SIG-M5 treated with dmso at 0.1 percent for 504 hours (cell line): ENCODE results near the gene GRIA1.

Experiments used
- DNase-seq: peaks from one replicate; lab custom pipeline; 2025; ENCODE audit not compliant: unreplicated experiment; lab: John Stamatoyannopoulos, UW

Gene GRIA1

DNA sequence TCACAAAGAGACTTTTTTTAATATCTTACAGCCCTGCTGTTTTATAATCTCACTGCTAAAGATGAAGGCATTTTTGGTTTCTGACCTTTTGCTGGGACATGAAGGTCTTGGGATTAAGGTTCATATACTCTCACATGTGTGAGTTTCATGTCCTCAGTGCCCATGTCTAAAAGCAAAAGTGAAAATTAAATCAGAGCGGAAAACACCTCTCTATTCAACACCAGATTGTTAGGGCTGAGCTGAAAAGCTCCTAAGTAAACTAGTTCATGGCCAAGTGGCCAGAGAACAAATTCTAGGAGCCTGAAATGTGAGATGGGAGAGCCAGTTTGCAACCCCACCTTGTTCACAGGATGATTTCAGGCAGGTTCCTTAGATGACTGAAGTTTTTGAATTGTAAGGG is 110.9 kb downstream of the GRIA1 start:
- DNase-seq, result no peak

DNA sequence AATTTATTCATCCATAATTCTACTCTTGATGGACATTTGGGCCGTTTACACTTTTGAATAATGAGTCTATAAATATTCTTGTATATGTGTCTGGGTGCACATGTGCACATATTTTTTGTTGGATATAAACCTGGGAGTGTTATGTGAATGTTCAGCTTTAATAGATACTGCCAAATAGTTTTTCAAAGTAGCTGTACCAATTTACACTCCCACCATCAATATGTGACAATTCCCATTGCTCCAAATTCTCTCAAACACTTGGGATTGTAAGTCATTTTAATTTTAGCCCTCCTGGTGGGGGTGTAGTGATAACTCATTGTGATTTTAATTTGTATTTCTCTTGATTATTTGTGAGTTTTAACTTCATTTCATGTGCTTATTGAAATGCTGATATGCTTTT is 114.9 kb downstream of the GRIA1 start:
- no peak for DNase-seq

GRCh38 chr5:153610009-153610408 is 119.5 kb downstream of the GRIA1 start:
- no peak for DNase-seq

- DNase-seq, result no peak
Measured at GRCh38 chr5:153610811-153611210, 120.3 kb downstream of the GRIA1 start.

DNA sequence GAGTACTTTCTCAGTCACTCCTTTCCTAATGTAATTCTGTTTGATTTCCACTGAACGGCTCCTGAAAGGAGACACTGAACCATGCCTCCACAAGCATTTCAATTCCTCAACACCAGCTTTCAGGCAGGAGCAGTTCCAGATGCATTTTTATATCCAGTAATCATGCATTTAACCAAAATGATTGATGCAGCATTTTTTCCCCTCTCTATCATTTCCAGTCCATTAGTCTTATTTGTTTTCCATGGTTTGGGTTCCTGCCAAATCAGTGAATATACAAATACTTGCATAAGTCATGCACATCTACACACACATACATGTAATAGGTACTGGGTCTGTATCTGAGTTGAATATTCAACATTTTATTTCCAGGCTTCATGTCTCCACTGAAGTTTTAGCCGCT is 122.7 kb downstream of the GRIA1 start:
- DNase-seq, result no peak

DNA sequence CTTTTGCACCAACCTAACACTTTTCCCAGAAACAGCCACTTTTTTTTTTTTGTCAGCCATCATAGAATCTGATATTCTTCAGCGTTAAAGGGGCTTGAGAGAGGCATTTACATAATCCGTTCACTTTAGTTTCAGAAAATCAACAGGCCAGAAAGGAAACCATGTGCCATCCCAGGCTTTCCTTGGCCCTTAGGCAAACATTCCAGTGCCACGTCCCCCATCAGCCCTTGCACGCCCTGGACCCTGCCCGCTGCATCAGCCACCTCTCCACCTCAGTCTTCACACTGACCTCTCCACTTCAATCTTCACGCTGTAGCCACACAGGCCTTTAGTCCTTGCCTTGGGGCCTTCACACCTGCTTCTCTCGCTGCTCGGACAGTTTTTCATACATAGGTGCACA is 123.2 kb downstream of the GRIA1 start:
- DNase-seq, result no peak

GRCh38 chr5:153617190-153617589 is 126.7 kb downstream of the GRIA1 start:
- DNase-seq, result no peak

DNA sequence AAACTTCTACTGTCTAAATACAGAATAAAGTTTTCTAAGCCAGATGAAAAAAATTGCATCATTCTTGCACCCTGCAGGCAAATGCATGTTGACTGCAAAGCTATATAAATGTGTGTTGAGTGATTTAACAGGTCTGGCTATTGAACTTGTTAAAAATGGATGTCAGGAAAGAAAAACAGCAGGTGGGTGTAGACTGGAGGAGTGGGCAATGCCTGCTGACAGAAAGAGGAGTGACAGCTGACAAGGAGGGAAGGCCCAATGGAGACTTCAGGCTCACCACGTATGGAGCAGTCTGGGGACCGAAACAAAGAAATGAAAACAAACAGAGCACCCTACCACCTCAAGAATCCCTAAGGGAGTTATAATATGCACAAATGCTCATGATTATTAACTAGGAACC is 127.8 kb downstream of the GRIA1 start:
- DNase-seq, result no peak

GRCh38 chr5:153618867-153619266 is 128.4 kb downstream of the GRIA1 start:
- no peak for DNase-seq

DNA sequence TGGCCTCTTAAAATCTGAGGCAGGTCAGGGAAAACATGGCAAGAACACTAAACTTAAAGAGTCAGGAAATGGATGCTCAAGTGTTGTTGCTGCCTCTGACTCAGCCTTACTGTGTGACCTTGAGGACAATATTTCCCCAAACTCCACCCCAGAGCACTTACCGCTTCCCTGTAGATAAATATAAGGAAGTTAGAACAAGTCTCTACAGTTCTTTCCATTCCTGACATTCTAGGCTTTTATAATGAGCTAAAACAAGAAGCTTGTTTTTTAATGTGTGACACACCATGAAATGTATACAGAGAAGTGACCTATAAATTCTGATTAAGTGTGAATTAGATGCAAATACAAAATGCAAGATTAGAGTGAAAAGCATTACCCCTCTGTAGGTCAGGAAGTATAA is 129.3 kb downstream of the GRIA1 start:
- DNase-seq, result no peak

DNA sequence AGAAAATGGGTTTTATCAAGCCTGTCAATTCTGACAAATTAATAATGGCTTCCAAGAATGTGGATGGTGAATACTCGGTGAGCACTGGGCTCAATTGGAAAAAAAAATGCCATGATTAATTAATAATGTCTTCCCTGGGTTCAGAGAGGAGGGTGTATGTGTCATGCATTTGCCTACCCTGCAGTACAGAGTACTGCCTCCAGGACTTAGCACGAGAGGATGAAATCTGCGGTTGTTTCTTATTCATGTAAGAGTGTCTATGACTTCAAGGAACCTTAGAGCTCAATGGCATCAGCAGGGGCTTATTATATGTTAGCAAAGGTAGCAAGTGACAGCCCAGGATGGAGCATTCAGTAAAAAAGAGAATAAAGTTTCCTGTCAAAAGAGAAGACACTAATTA is 132.7 kb downstream of the GRIA1 start:
- DNase-seq, result no peak

DNA sequence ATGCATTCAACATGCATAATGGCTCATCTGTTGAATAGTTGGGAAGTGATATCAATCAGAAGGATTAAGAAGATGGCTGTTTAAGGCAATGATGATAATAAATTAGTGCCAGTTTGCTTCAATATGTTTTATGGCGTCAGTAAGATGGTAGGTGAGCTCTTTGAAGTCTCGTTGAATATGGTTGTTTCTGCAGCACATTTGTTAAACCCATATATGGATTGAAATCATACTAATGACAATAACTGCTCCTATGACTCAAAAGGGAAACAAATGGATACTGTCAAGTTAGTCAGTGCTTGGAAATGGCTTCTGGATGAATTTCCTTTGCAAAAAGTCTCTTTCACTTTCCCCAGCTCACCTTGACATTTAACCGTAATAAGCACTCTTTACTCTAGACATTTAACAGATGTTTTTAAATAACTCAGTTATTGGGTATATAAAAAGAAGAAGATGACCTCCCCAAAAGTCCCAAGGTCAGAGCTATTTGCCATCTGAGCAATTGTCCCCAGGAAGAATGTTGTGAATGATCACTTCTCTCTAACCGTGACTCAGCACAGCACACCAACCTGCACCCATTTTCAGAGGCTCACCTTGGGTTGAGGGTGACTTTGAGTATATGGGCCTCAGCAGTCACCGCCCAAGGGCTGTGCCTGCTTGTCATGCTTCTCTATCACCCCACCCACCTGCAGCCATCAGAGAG is 133.4 kb downstream of the GRIA1 start:
- no peak for DNase-seq

DNA sequence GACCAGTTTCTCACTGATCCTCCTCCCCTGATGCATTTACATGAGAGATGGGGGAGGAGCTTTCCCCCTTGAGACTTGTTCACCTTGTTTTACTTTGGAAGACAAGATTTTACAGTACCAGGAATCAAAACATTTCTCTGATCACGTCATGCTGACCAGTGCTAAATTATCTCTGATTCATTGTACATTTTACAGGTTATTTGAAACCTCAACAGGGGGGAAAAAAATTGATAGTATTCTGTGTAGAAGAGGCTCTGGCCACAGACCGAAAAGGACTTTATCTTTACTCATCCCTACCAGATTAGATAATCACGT is 133.9 kb downstream of the GRIA1 start:
- no peak for DNase-seq

DNA sequence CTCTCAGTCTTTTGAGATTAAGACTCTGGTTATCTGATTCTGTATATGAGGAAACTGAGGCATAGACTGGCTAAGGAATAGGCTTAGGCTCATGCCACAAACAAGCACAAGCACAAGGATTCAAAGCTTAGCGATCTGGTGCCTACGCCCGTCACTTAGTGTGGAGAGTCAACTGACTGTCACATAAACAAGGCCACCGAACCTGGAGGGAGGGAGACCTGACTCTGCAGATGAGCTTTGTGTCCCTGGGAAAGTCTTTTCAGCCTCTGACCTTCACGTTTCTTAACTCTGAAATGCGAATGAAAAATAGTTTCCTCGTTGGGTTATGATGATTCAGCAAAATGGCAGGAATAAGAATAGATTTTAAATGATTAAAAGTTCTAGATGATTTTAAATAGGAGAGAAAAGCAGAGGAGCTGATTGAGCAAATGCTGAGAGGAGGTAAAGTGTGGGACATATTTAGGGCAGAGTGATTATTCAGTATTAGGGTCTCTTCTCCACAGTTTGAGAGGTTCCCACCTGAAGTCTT is 135.4 kb downstream of the GRIA1 start:
- no peak for DNase-seq

DNA sequence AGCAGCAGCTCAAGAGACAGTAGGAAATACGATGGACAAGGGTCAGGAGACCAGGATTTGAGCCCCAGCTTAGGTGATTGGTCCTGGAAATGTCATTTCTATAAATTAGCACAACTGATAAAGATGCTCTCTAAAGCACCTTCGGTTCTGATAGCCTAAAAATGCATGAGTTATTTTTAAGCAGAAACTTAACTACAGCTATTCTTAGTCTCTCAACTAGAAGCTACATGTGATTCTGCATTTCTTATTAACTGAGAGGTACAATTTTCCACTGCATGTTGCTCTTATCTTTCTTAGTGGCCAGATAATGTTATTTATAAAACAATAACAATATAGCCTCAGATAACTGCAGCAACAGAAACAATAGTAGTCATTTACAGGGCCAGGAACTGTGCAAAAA is 136.4 kb downstream of the GRIA1 start:
- no peak for DNase-seq

- no peak for DNase-seq
Measured at GRCh38 chr5:153629027-153629895, 138.8 kb downstream of the GRIA1 start.

- DNase-seq, result no peak
Measured at GRCh38 chr5:153630546-153630945, 140.1 kb downstream of the GRIA1 start.

DNA sequence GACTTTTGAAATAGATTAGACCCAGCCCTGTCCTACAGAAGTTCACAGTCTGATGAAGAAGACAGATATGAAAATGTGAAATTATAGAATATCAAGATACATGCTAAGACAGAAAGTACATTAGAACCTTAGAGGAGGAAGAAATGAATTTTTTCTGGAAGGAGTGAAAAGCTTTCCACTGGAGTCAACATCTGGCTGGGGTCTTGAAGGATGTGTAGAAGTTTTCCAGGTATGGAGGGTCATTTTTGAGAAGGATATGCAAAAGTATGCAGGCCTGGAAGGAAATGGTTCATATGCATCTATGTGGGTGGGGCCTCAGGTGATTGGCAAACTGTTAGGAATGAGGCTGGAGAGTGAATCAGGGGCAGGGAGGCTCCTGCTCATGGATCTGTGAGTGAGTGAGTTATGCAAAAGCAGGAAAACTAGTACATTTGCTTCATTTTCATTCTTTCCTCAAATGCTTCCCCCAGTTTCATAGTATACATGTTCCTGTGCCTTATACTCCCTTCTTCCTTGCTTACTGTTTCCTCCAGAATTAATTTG is 142.3 kb downstream of the GRIA1 start:
- DNase-seq, result no peak

DNA sequence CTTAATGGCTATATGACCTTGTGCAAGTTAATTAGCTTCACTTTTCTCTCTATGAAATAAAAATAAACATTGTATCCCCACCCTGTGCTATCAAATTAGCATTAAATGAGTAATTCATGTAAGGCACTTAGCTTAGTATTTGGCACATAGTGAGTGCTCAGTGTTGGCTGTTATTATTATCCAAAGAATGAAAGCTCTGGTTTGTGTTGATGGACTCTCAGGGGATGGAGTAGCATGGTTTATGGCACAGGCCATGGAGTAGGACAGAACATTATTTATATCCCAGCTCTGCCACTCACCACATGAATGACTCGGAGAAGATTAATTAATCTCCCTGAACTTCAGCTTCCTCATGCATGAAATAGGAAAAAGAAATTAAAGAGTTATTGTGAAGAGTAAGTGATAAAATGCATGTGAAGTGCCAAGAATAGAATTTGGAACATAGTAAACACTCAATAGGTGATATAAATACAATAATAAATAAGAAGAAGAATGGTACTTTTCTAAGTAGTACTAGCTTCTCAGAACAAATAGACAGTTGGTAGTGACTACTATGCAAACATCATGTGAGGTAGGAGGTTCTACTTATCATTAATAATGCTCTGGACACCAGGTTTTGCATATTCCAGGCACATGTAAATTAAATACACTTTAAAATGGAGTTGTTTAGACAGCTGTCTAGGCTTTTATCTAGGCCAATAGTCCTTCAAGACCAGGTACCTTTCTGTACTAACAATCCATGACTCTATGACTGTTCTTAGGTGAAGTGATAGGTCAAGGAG is 146.4 kb downstream of the GRIA1 start:
- DNase-seq, result no peak

GRCh38 chr5:153640293-153640692 is 149.8 kb downstream of the GRIA1 start:
- no peak for DNase-seq

DNA sequence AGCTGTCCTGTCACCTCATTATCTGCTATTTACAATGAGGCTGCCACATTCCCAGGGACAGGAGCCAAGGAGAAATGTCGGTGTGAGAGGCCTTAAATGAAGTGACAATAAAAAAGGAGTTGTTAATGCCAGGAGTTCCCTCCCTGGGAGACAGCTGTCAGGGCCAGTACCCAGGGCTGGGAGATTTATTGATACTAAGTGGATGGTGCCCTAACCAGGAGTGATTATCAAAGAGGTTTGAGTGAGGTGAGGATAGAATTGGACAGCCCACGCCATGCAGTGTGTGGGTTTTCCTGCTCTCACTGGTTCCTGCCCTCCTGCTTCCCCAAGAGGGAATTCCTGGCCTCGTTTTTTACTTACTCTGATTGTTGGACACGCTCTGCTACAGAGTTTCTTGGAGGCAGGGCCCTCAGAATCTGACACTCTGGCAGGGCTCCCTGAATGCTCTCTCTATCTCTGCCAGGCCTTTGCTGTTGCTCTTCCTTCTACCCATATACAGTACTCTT is 150.8 kb downstream of the GRIA1 start:
- no peak for DNase-seq
